Stimulated activated CD4-positive, alpha-beta T cell treated with anti-CD3 and anti-CD28 coated beads, Interleukin-12 subunit alpha, Interleukin-12 subunit beta, amount 100 ng/mL, for 4 hours (primary cell): ENCODE results near the gene STUB1.
A peak's percentile ranks its signal among the peaks of the same experiment; 100 is the strongest.

ENCODE experiments used
- DNase-seq: peaks from one replicate; pipeline ENCODE4 v3.0.0-alpha.2; 2020

Gene STUB1

DNA sequence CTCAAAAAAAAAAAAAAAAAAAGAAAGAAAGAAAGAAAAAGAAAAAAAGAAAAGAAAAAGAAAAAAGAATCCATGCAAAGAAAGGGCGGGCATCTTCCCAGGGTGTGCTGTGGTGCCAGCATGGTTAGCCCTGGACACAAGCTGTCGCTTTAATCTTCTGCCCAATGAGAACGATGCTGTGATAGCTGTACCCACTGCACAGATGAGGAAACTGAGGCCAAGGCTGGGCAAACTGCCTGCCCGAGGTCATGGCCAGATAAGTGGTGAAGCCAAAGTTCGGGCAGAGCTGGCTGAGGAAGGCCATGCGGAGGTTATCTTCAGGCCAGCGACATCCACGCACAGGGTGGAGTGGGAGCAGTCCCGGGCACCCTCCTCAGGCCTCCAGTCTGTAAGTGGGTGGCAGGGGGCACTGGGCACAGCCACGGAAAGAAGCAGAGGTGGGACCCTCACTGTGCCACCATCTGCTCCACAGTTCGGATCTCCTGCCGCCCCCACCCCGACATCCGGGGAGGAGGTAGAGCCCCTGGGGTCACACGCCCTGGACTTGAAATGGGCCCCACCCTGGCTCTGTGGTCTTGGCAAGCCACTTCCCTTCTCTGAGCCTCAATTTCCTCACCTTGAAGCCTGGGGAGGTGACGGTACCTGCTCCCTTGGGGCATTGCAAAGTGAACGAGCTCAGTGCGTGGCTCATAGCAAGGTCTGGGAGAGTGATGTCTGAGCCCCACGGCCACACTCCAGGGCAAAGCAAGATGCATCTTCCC, 18.9 kb downstream of the STUB1 start:
- DNase-seq = no peak

GRCh38 chr16:700684-701584, 20.7 kb downstream of the STUB1 start:
- DNase-seq = peak; percentile 53

GRCh38 chr16:702341-702740, 22.1 kb downstream of the STUB1 start:
- DNase-seq = no peak

DNA sequence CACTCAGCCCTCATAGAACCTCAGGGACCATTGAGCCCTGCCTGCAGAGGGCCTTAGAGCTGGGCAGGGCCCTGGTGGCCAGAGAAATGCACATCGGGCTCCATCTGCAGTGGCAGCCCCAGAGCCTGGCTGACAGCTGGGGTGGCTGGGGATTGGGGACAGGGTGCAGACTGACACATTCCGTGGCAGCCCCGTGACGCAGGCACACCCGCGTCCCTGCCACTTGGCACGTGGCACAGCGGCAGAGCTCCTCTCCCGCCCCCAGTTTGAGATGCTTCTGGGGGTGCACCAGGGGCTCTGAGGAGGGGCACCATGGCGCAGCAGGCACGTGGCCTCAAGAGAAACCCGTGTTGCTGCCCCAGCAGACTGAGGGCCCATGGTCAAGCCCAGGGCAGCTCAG, 23.2 kb downstream of the STUB1 start:
- DNase-seq = no peak

- no peak for DNase-seq
These were observed 23.8 kb downstream of the STUB1 start for GRCh38 chr16:704047-704446.

- DNase-seq = no peak
These were observed 24.6 kb downstream of the STUB1 start for GRCh38 chr16:704552-705380.

- no peak for DNase-seq
These were observed 25.4 kb downstream of the STUB1 start, which contains the start of gene FBXL16 for GRCh38 chr16:705431-706188. TSS of gene FBXL16 (minus strand) at chr16:705801. CDS start at chr16:697405, 8,396 bp downstream.

DNA sequence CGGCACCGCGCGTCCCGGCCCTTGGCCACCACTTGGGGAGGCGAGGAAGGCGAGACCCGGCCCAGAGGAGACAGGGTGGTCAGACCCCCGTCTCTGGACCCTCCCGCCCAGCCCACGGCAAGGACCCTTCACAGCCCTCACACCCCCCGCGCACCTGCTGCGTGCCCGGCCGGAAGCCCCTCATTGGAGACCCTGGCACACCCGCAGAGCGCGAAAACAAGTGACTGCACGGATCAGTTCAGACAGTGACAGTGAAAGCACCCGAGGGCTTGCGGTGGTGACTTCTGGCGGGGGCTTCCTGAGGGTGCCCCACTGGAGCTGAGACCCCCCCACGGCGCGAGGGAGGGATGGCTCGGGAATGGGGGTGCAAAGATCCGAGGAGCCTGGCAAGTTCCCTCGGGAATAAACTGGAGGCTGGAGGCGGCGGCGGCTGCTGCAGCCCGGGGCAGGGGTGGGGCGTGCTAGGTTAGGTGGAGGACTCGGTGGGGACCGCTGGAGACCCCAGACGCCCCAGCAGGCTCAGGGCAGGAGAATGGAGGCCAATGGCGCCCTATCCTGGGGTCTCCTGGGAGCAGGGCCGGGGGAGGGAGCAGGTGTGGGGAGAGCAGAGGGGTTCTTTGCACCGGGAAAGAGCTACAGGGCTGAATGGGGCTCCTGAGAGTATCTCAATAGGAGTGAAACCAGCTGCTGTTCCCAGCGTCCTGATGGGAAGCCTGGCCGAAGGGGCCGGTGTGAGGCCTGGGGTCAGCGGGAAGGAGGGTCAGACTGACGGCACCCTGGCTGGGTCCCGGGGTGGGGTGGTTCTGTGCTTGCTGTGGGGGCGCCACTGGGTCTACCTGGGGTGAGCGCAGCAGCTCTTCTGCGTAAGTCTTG, 26.2 kb downstream of the STUB1 start:
- no peak for DNase-seq

DNA sequence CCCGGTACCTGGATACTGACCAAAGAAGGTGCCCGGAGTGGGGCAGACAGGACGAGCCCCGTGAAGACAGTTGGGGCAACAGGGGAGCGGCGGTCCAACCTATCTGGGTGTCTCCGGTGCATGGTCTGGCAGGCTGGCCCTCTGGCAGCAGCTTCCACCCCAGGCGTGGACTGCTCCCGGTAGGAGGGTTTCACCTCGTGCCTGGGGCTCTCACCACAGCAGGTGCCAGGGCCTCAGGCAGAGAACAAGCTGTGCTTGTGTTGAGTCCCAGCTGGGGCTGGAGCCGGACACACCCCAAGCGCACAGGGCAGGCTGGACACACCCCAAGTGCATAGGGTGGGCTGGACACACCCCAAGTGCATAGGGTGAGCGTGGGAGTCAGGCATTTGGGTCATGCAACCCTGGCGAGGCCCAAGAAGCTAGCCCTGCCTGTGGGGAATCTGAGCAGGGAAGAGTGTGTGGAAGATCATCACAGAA, 26.9 kb downstream of the STUB1 start:
- no peak for DNase-seq

DNA sequence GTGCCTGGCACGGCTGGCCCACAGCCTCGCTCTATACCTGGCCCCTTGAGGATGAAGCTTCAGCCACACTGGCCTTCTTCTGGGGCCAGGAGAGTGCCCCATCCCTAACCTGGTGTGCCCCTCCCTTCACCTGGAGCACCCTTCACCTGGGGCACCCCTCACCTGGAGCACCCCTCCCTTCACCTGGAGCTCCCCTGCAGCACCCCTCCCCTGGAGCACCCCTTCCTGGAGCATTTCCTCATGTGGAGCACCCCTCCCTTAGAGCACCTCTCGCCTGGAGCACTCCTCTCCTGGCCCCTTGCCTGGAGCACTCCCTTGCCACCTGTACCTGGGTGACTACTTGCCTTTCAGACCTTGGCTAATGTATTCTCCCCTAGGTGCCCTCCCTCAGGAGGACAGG, 27.8 kb downstream of the STUB1 start:
- DNase-seq = no peak

DNA sequence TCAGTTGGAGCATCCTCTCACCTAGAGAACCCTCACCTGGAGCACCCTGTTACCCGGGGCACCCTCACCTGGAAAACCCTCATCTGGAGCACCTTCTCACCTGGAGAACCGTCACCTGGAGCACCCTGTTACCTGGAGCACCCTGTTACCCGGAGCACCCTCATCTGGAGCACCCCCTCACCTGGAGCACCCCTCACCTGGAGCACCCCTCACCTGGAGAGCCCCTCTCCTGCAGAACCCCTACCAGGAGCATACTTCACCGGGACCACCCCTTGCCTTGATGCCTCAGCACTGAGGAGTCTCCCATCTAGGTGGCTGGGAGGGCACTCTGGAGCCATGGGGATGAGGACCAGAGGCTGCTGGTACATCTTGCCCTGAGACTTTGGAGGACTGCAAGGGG, 28.7 kb downstream of the STUB1 start:
- no peak for DNase-seq

DNA sequence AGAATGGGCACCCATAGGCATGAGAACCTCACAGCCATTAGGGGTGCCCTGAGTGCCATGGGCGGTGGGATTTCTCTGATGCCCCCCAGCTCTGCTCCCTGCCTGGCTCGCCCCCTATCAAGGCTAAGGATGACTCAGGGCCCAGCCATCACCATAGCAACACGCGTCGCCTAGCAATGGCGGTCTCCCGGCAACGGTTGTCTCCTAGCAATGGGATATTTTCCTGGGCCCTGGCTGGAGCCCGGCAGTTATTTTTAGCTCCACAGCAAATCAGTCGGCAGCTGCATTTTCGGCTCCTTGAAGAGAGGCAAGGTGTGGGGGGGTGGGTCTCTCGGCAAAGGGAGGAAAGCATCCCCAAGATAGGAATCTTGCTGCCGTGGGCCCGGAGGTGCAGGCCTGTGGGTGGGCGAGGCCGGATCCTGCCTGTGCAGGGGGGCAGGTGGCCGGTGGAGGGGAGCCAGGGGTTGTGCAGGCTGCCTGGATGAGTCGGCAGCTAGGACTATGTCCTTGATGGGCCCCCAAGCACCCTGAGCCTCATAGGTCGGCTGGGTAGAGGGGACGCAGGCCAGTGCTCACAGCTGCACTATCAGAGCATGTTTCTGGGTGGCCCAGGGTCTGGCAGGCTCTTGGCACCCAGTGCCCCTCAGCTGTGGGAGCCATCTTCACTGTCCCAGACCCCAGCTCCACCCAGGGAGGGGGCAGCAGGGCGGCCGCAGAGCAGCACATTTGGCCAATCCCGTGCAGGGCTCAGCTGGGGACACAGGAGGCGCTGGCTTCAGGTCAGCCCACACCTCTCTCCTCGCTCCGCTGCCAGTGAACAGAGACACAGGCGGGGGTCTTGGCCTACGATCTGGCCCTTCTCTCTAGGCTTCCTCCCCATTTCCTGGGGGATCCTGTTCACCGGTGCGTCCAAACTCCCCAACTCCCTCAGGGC, 29.6 kb downstream of the STUB1 start:
- DNase-seq = no peak

- DNase-seq = no peak
These were observed 30.4 kb downstream of the STUB1 start for GRCh38 chr16:710500-711075.

- no peak for DNase-seq
These were observed 30.9 kb downstream of the STUB1 start for GRCh38 chr16:711084-711483.

DNA sequence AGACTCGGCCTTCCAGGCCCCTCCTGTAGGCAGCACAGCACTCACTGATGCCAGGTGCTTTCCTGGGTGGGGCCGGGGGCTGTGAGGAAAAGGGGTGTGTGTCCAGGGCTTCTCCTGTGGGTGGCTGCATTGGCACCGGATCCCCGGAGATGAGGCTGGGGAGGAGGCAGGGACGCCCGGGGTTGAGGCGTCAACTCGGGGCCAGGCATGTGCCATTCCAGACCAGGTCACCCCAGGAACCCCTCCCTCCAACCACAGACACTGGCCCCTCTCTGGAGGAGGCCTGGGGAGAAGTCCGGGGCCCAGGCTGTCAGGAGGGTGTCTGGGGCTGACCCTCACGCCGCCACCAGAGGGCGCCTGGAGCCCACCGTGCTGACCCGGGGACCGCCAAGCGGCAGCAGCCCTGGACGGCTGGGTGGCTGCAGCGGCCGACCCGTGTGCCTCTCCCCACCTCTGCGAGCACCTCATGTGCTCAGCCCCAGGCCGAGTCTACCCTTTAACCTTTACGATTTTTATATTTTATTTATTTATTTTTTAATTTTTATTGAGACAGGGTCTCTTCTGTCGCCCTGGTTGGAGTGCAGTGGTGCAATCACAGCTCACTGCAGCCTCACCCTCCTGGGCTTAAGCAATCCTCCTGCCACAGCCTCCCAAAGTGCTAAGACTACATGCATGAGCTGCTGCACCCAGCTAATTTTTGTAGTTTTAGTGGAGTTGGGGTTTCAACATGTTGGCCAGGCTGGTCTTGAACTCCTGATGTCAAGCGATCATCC, 31.5 kb downstream of the STUB1 start:
- peak; percentile 83 for DNase-seq

GRCh38 chr16:712740-713250, 32.6 kb downstream of the STUB1 start:
- peak; percentile 48 for DNase-seq

GRCh38 chr16:714079-714478, 33.9 kb downstream of the STUB1 start:
- DNase-seq = no peak
